LNCaP clone FGC (cell line): ENCODE measurements around the gene JAKMIP1.

Experiments
- DNase-seq: peaks from one replicate; pipeline ENCODE4 v3.0.0-alpha.2; 2011; ENCODE audit warnings: low read depth
- H3K4me3 ChIP-seq: 2 replicates; pipeline ENCODE4 v1.5.1; 2011; ENCODE audit warnings: mild to moderate bottlenecking, low read depth, low read length, control low read depth
- CTCF ChIP-seq: IDR thresholded peaks from 2 replicates; pipeline ENCODE4 v1.5.1; 2012; ENCODE audit warnings: mild to moderate bottlenecking; ENCODE audit not compliant: control insufficient read depth, insufficient read depth; ENCODE audit errors: extremely low read depth

Gene JAKMIP1

DNA sequence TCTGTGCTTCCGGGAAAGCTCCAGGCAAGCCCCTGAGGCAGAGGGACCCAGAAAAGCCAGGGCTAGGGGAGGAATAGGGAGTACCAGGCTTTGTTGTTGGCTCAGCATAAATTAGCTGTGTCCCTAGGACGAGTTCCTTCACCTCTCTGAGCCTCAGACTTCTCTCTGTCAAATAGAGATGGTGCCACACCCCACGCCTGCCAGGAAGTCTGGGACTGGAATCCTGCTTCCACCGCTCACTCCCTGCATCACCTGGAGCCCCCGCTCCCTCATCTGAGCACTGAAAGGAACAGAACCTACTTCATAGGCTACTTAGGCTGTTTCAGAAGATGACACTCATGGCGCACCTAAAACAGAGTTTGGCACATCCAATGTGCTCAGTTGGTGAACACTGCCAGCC, 8.1 kb upstream of the JAKMIP1 start:
- H3K4me3 ChIP-seq, result no peak overlapping the region
- no peak for DNase-seq
- TF ChIP-seq CTCF, result no peak

- DNase-seq, result peak; percentile 61
- no peak overlapping the region for H3K4me3 ChIP-seq
- TF ChIP-seq CTCF, result no peak
Observed at GRCh38 chr4:6207602-6208001, 7.3 kb upstream of the JAKMIP1 start.

DNA sequence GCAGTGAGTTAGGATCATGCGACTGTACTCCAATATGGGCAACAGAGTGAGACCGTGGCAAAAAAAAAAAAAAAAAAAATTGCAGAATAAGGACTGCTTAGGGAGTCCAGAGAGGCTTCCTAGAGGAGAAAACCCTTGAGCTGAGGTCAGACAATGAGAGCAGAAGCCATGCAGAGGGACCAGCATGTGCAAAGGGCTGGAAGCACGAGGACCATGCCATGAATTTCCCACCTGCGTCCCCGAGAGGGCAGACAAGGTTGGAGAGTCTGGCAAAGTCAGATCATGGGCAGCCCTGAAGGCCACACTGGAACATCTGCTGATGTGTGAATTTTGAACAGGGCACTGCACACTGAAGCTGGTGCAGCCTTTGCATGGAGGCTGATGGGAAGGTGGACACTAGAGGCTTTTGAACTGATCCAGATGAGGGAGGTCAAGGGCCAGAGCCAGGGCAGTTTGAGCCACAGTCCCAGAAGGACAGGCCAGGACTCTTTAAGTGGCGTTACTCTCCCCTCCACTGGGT, 6.5 kb upstream of the JAKMIP1 start:
- H3K4me3 ChIP-seq, result no peak overlapping the region
- DNase-seq, result no peak
- TF ChIP-seq CTCF, result no peak

- no peak overlapping the region for H3K4me3 ChIP-seq
- no peak for DNase-seq
- TF ChIP-seq CTCF, result no peak
Observed at GRCh38 chr4:6205973-6206372, 5.6 kb upstream of the JAKMIP1 start.

DNA sequence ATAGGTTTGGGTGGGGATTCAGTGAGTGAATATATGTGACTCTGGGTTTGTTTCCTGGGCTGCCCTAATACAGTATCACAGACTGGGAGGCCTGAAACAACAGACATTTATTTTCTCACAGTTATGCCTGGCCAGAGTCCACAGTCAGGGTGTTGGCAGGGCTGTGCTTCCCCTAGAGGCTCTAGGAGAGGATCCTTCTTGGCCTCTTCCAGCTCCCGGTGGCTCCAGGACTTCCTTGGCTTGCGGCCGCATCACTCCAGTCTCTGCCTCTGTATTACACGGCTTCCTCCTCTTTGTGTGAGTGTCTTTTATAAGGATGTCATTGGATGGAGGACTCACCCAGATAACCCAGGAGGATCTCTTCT, 5.2 kb upstream of the JAKMIP1 start:
- DNase-seq, result no peak
- TF ChIP-seq CTCF, result no peak

GRCh38 chr4:6204871-6205566, 4.7 kb upstream of the JAKMIP1 start:
- H3K4me3 ChIP-seq, result no peak overlapping the region
- no peak for DNase-seq
- no peak for TF ChIP-seq CTCF

More for the DNA sequence above, 5.2 kb upstream of the JAKMIP1 start:
- no peak overlapping the region for H3K4me3 ChIP-seq

GRCh38 chr4:6204098-6204497, 3.7 kb upstream of the JAKMIP1 start:
- no peak for DNase-seq
- TF ChIP-seq CTCF, result no peak
- H3K4me3 ChIP-seq, result no peak overlapping the region
